Epithelial cell of proximal tubule (primary cell): ENCODE results near the gene FADS1. TPM values are rescaled to one million over a fixed set of nuclear protein-coding genes. Genes with fewer than 3 reads are reported as not detected.

Experiments used
- DNase-seq: peaks from one replicate; pipeline ENCODE4 v3.0.0-alpha.2; 2011; ENCODE audit warnings: low read depth
- H3K4me3 ChIP-seq: 2 replicates; pipeline ENCODE4 v1.5.1; 2011; ENCODE audit warnings: low read depth, mild to moderate bottlenecking, low read length
- CTCF ChIP-seq: conservative IDR thresholded peaks from 2 replicates; pipeline ENCODE4 v1.5.1; 2012; ENCODE audit warnings: low read depth, mild to moderate bottlenecking, low read length
- total RNA-seq: library from RNA; depleted of rRNA; stranded (reverse); fragments of >200 nt; gene quantifications from 2 replicates; pipeline ENCODE4 v1.2.3, GENCODE V29; 2015

FADS1 gene
- total RNA-seq, 1 donor from 2014 or later: 64.6 TPM

GRCh38 chr11:61838501-61838900 is 21.7 kb upstream of the FADS1 start:
- TF ChIP-seq CTCF: no peak
- no peak for DNase-seq
- no peak overlapping the region for H3K4me3 ChIP-seq

GRCh38 chr11:61837411-61838005 is 20.7 kb upstream of the FADS1 start:
- no peak for DNase-seq
- TF ChIP-seq CTCF: no peak

GRCh38 chr11:61836193-61836592 is 19.4 kb upstream of the FADS1 start:
- no peak for DNase-seq
- no peak for TF ChIP-seq CTCF

More at GRCh38 chr11:61837411-61838005, 20.7 kb upstream of the FADS1 start:
- H3K4me3 ChIP-seq: no peak overlapping the region

DNA sequence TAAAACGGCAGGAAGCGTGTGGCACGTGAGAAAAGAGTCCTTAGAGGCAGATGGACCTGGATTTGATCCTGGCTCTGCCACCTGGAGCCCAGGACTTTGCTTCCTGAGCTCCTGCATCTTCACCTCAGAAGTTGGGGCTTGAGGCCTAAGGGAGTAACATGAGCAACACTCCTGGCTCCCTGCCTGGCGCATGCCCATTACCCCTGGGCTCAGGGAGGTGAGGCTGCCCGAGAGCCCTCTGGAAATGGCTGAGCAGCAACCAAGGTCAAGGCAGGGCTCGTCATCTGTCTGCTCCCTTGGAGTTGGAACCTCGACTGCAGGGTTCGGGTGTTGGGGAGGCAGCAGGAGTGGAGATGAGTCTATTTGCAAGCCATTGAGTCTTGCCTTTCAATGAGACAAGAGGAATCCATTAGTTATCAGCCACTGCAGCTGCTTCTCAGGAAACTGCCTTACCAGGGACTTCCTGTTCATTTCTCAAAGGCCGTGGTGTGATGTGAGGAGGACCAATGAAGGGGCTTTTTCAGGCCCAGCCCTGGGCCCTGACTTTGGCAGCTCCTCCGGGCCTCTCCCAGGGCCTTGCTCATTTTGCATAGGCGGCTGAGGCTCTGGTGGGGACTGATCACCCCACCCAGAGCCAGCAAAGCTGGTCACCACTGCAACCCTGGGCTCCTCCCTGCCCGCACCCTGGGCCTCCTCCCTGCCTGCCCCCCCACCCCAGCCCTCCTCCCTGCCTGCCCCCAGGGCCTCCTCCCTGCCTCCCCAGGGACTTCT is 17.7 kb upstream of the FADS1 start:
- H3K4me3 ChIP-seq: no peak overlapping the region
- DNase-seq: no peak
- TF ChIP-seq CTCF: no peak

More at GRCh38 chr11:61836193-61836592, 19.4 kb upstream of the FADS1 start:
- no peak overlapping the region for H3K4me3 ChIP-seq

DNA sequence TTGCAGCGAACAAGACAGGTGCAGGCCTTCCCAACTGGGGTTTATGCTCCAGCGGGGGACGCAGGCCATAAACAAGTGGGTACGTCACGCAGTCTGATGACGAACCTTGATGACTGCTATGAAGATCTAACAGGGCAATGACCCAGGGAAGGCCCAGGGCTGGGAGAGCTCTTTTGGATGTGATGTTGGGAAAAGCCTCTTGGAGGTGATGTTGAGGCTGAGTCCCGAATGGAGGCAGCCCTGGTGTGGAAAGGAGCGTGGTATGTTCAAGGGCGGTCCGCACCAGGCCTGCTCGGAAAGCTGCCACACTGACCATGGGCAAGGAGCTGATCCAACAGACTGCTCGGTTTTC is 17.1 kb upstream of the FADS1 start:
- no peak for DNase-seq
- TF ChIP-seq CTCF: no peak
- no peak overlapping the region for H3K4me3 ChIP-seq

- H3K4me3 ChIP-seq: no peak overlapping the region
- no peak for DNase-seq
- TF ChIP-seq CTCF: no peak
Measured at GRCh38 chr11:61833471-61833870, 16.7 kb upstream of the FADS1 start.

GRCh38 chr11:61832754-61833153 is 16.0 kb upstream of the FADS1 start:
- no peak for DNase-seq
- TF ChIP-seq CTCF: no peak
- no peak overlapping the region for H3K4me3 ChIP-seq
